Measurements from ENCODE around the gene C12orf57.

DNA sequence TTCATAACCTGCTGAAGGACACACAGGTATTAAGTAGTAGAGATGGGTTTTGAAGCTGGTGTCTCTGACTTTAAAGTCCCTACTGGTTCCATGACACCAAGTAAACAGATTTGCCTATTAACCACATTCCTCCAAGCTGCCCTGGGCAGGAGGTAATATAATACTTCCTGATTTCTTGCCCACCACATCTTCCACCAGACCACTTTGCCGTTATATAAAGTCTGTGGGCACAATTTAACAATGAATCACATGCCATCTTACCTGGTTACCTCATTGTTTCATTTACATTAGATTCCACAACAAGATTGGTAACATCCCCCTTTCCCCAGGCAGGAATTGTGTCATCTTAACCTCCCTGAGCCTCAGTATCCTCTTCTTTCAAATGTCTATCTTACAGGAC is 40.1 kb upstream of the C12orf57 start:
- no peak for TF ChIP-seq POLR2A (IDR thresholded peaks at IDR 0.05)
- no peak for TF ChIP-seq EP300 (IDR thresholded peaks at IDR 0.05; ENCODE audit: low read depth)
- TF ChIP-seq, protein P1, sequence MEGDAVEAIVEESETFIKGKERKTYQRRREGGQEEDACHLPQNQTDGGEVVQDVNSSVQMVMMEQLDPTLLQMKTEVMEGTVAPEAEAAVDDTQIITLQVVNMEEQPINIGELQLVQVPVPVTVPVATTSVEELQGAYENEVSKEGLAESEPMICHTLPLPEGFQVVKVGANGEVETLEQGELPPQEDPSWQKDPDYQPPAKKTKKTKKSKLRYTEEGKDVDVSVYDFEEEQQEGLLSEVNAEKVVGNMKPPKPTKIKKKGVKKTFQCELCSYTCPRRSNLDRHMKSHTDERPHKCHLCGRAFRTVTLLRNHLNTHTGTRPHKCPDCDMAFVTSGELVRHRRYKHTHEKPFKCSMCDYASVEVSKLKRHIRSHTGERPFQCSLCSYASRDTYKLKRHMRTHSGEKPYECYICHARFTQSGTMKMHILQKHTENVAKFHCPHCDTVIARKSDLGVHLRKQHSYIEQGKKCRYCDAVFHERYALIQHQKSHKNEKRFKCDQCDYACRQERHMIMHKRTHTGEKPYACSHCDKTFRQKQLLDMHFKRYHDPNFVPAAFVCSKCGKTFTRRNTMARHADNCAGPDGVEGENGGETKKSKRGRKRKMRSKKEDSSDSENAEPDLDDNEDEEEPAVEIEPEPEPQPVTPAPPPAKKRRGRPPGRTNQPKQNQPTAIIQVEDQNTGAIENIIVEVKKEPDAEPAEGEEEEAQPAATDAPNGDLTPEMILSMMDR (IDR thresholded peaks at IDR 0.05): no peak
- TF ChIP-seq POLR2AphosphoS5 (IDR thresholded peaks at IDR 0.05): no peak

Measured in transverse colon (tissue), 4 donors.